Measurements from ENCODE around the gene CCDC167.

CCDC167 gene

GRCh38 chr6:37530297-37530696, 30.6 kb upstream of the CCDC167 start:
- H3K4me1 ChIP-seq (ENCODE audit: insufficient read depth, insufficient read length): no peaks in the 10 kb centered on the region
- no peak overlapping the region for H3K4me3 ChIP-seq (ENCODE audit: insufficient read length, low read depth)
- H3K9ac ChIP-seq (ENCODE audit: insufficient read length, low read depth): no peak overlapping the region
- H3K9me3 ChIP-seq (ENCODE audit: insufficient read depth, low read length): no peaks in the 10 kb centered on the region
- H3K27me3 ChIP-seq (ENCODE audit: insufficient read depth, insufficient read length): peaks cover 36% of the 10 kb centered on the region
- DNase-seq (ENCODE audit: low read depth, low spot score): no peak
- H3K36me3 ChIP-seq (ENCODE audit: insufficient read depth, insufficient read length, low read length): no peaks in the 10 kb centered on the region
- TF ChIP-seq ZNF274 (IDR thresholded peaks at IDR 0.05; ENCODE audit: low read depth, low read length): no peak

- H3K9me3 ChIP-seq (ENCODE audit: insufficient read depth, low read length): no peaks in the 10 kb centered on the region
- H3K4me1 ChIP-seq (ENCODE audit: insufficient read depth, insufficient read length): no peaks in the 10 kb centered on the region
- H3K27me3 ChIP-seq (ENCODE audit: insufficient read depth, insufficient read length): peaks cover 18% of the 10 kb centered on the region
- TF ChIP-seq ZNF274 (IDR thresholded peaks at IDR 0.05; ENCODE audit: low read depth, low read length) (no peak), SUZ12 (IDR thresholded peaks at IDR 0.05; ENCODE audit: extremely low read depth, insufficient read depth, insufficient read length) (no peak), YY1 (IDR thresholded peaks at IDR 0.05; ENCODE audit: insufficient read depth, insufficient read length) (no peak)
- H3K4me3 ChIP-seq (ENCODE audit: insufficient read length, low read depth): no peak overlapping the region
- no peaks in the 10 kb centered on the region for H3K36me3 ChIP-seq (ENCODE audit: insufficient read depth, insufficient read length, low read length)
- no peak for DNase-seq (ENCODE audit: low read depth, low spot score)
- H3K9ac ChIP-seq (ENCODE audit: insufficient read length, low read depth): no peak overlapping the region
Observed at GRCh38 chr6:37528541-37528940, 28.8 kb upstream of the CCDC167 start.

GRCh38 chr6:37525460-37526357, 26.0 kb upstream of the CCDC167 start:
- Histone ChIP-seq H3K9ac (ENCODE audit: insufficient read length, low read depth) (no peak overlapping the region), H3K27me3 (ENCODE audit: insufficient read depth, insufficient read length) (no peaks in the 10 kb centered on the region), H3K36me3 (ENCODE audit: insufficient read depth, insufficient read length, low read length) (no peaks in the 10 kb centered on the region), H3K9me3 (ENCODE audit: insufficient read depth, low read length) (no peaks in the 10 kb centered on the region), H3K4me1 (ENCODE audit: insufficient read depth, insufficient read length) (no peaks in the 10 kb centered on the region), H3K4me3 (ENCODE audit: insufficient read length, low read depth) (no peak overlapping the region)
- DNase-seq (ENCODE audit: low read depth, low spot score): no peak
- no peak for TF ChIP-seq YY1 (IDR thresholded peaks at IDR 0.05; ENCODE audit: insufficient read depth, insufficient read length)
- no peak for TF ChIP-seq SUZ12 (IDR thresholded peaks at IDR 0.05; ENCODE audit: extremely low read depth, insufficient read depth, insufficient read length)
- TF ChIP-seq ZNF274 (IDR thresholded peaks at IDR 0.05; ENCODE audit: low read depth, low read length): no peak

- Histone ChIP-seq H3K9ac (ENCODE audit: insufficient read length, low read depth) (no peak overlapping the region), H3K4me1 (ENCODE audit: insufficient read depth, insufficient read length) (no peaks in the 10 kb centered on the region), H3K36me3 (ENCODE audit: insufficient read depth, insufficient read length, low read length) (no peaks in the 10 kb centered on the region), H3K4me3 (ENCODE audit: insufficient read length, low read depth) (no peak overlapping the region), H3K9me3 (ENCODE audit: insufficient read depth, low read length) (no peaks in the 10 kb centered on the region), H3K27me3 (ENCODE audit: insufficient read depth, insufficient read length) (no peaks in the 10 kb centered on the region)
- no peak for DNase-seq (ENCODE audit: low read depth, low spot score)
- TF ChIP-seq SUZ12 (IDR thresholded peaks at IDR 0.05; ENCODE audit: extremely low read depth, insufficient read depth, insufficient read length) (no peak), YY1 (IDR thresholded peaks at IDR 0.05; ENCODE audit: insufficient read depth, insufficient read length) (no peak), ZNF274 (IDR thresholded peaks at IDR 0.05; ENCODE audit: low read depth, low read length) (no peak)
Observed at GRCh38 chr6:37524970-37525318, 25.3 kb upstream of the CCDC167 start.

GRCh38 chr6:37524025-37524969, 24.6 kb upstream of the CCDC167 start:
- no peak for DNase-seq (ENCODE audit: low read depth, low spot score)
- H3K4me3 ChIP-seq (ENCODE audit: insufficient read length, low read depth): no peak overlapping the region
- H3K9ac ChIP-seq (ENCODE audit: insufficient read length, low read depth): no peak overlapping the region
- H3K9me3 ChIP-seq (ENCODE audit: insufficient read depth, low read length): peaks cover 3% of the 10 kb centered on the region; the same call in 1 of the 2 replicates
- no peaks in the 10 kb centered on the region for H3K4me1 ChIP-seq (ENCODE audit: insufficient read depth, insufficient read length)
- H3K27me3 ChIP-seq (ENCODE audit: insufficient read depth, insufficient read length): no peaks in the 10 kb centered on the region
- H3K36me3 ChIP-seq (ENCODE audit: insufficient read depth, insufficient read length, low read length): no peaks in the 10 kb centered on the region
- no peak for TF ChIP-seq SUZ12 (IDR thresholded peaks at IDR 0.05; ENCODE audit: extremely low read depth, insufficient read depth, insufficient read length)
- TF ChIP-seq YY1 (IDR thresholded peaks at IDR 0.05; ENCODE audit: insufficient read depth, insufficient read length): no peak
- no peak for TF ChIP-seq ZNF274 (IDR thresholded peaks at IDR 0.05; ENCODE audit: low read depth, low read length)

GRCh38 chr6:37523412-37523811, 23.7 kb upstream of the CCDC167 start:
- Histone ChIP-seq H3K9ac (ENCODE audit: insufficient read length, low read depth) (no peak overlapping the region), H3K4me1 (ENCODE audit: insufficient read depth, insufficient read length) (no peaks in the 10 kb centered on the region), H3K9me3 (ENCODE audit: insufficient read depth, low read length) (peaks cover 6% of the 10 kb centered on the region; the same call in 1 of the 2 replicates), H3K27me3 (ENCODE audit: insufficient read depth, insufficient read length) (no peaks in the 10 kb centered on the region), H3K4me3 (ENCODE audit: insufficient read length, low read depth) (no peak overlapping the region), H3K36me3 (ENCODE audit: insufficient read depth, insufficient read length, low read length) (no peaks in the 10 kb centered on the region)
- TF ChIP-seq SUZ12 (IDR thresholded peaks at IDR 0.05; ENCODE audit: extremely low read depth, insufficient read depth, insufficient read length): no peak
- TF ChIP-seq ZNF274 (IDR thresholded peaks at IDR 0.05; ENCODE audit: low read depth, low read length): no peak
- no peak for TF ChIP-seq YY1 (IDR thresholded peaks at IDR 0.05; ENCODE audit: insufficient read depth, insufficient read length)
- DNase-seq (ENCODE audit: low read depth, low spot score): no peak

GRCh38 chr6:37522836-37523235, 23.1 kb upstream of the CCDC167 start:
- Histone ChIP-seq H3K4me1 (ENCODE audit: insufficient read depth, insufficient read length) (no peaks in the 10 kb centered on the region), H3K27me3 (ENCODE audit: insufficient read depth, insufficient read length) (no peaks in the 10 kb centered on the region), H3K4me3 (ENCODE audit: insufficient read length, low read depth) (no peak overlapping the region), H3K9ac (ENCODE audit: insufficient read length, low read depth) (no peak overlapping the region), H3K36me3 (ENCODE audit: insufficient read depth, insufficient read length, low read length) (no peaks in the 10 kb centered on the region), H3K9me3 (ENCODE audit: insufficient read depth, low read length) (peaks cover 6% of the 10 kb centered on the region; the same call in 1 of the 2 replicates)
- no peak for DNase-seq (ENCODE audit: low read depth, low spot score)
- TF ChIP-seq YY1 (IDR thresholded peaks at IDR 0.05; ENCODE audit: insufficient read depth, insufficient read length) (no peak), SUZ12 (IDR thresholded peaks at IDR 0.05; ENCODE audit: extremely low read depth, insufficient read depth, insufficient read length) (no peak), ZNF274 (IDR thresholded peaks at IDR 0.05; ENCODE audit: low read depth, low read length) (no peak)

Measured in NT2/D1 (cell line).